ENCODE results near the gene NUCKS1. TPM values are rescaled to one million over a fixed set of nuclear protein-coding genes. Genes with fewer than 3 reads are reported as not detected.
A peak's percentile ranks its signal among the peaks of the same experiment; 100 is the strongest.
"Not testable (repeated sequence)": the region's sequence is repeated elsewhere in the genome, so short reads cannot be mapped to it uniquely, and the experiment has no call there.

Gene NUCKS1
- total RNA-seq, 1 donor from 2014 or later = 180 TPM

- H3K4me1 Mint-ChIP-seq (ENCODE audit: low read depth) = peaks cover 45% of the 10 kb centered on the region
- no peaks in the 10 kb centered on the region for H3K27me3 Mint-ChIP-seq (ENCODE audit: low read depth)
- H3K9me3 Mint-ChIP-seq = no peaks in the 10 kb centered on the region
- DNase-seq (ENCODE audit: low spot score) = no peak
- no peak overlapping the region for H3K4me3 Mint-ChIP-seq (ENCODE audit: low read depth)
- intact Hi-C loops (cut with micrococcal nuclease) = no loop called here
- no peak overlapping the region for H3K27ac Mint-ChIP-seq
- H3K36me3 Mint-ChIP-seq (ENCODE audit: low read depth) = peaks cover 53% of the 10 kb centered on the region
These were observed 6.0 kb downstream of the NUCKS1 start for GRCh38 chr1:205743977-205744376.

- no peaks in the 10 kb centered on the region for H3K27me3 Mint-ChIP-seq (ENCODE audit: low read depth)
- intact Hi-C loops (cut with micrococcal nuclease) = no loop called here
- no peak overlapping the region for H3K4me3 Mint-ChIP-seq (ENCODE audit: low read depth)
- peaks cover 34% of the 10 kb centered on the region for H3K4me1 Mint-ChIP-seq (ENCODE audit: low read depth)
- H3K27ac Mint-ChIP-seq = no peak overlapping the region
- H3K36me3 Mint-ChIP-seq (ENCODE audit: low read depth) = peaks cover 46% of the 10 kb centered on the region
- H3K9me3 Mint-ChIP-seq = no peaks in the 10 kb centered on the region
- no peak for DNase-seq (ENCODE audit: low spot score)
These were observed 8.3 kb downstream of the NUCKS1 start for GRCh38 chr1:205741681-205742080.

- DNase-seq (ENCODE audit: low spot score) = no peak
- no peaks in the 10 kb centered on the region for H3K27me3 Mint-ChIP-seq (ENCODE audit: low read depth)
- no peaks in the 10 kb centered on the region for H3K9me3 Mint-ChIP-seq
- intact Hi-C loops (cut with micrococcal nuclease) = no loop called here
- H3K36me3 Mint-ChIP-seq (ENCODE audit: low read depth) = peaks cover 45% of the 10 kb centered on the region
- peaks cover 27% of the 10 kb centered on the region for H3K4me1 Mint-ChIP-seq (ENCODE audit: low read depth)
- H3K4me3 Mint-ChIP-seq (ENCODE audit: low read depth) = no peak overlapping the region
- peak overlapping the region; percentile 35 for H3K27ac Mint-ChIP-seq
These were observed 10.4 kb downstream of the NUCKS1 start for GRCh38 chr1:205739348-205740160.

GRCh38 chr1:205735218-205735617, 14.8 kb downstream of the NUCKS1 start:
- peaks cover 35% of the 10 kb centered on the region for H3K4me1 Mint-ChIP-seq (ENCODE audit: low read depth)
- H3K36me3 Mint-ChIP-seq (ENCODE audit: low read depth) = peaks cover 63% of the 10 kb centered on the region
- no peak overlapping the region for H3K4me3 Mint-ChIP-seq (ENCODE audit: low read depth)
- intact Hi-C loops (cut with micrococcal nuclease) = no loop called here
- no peak overlapping the region for H3K27ac Mint-ChIP-seq
- no peaks in the 10 kb centered on the region for H3K27me3 Mint-ChIP-seq (ENCODE audit: low read depth)
- no peaks in the 10 kb centered on the region for H3K9me3 Mint-ChIP-seq
- no peak for DNase-seq (ENCODE audit: low spot score)

- H3K9me3 Mint-ChIP-seq = no peaks in the 10 kb centered on the region
- H3K36me3 Mint-ChIP-seq (ENCODE audit: low read depth) = peaks cover 54% of the 10 kb centered on the region
- intact Hi-C loops (cut with micrococcal nuclease) = no loop called here
- no peak overlapping the region for H3K4me3 Mint-ChIP-seq (ENCODE audit: low read depth)
- H3K27me3 Mint-ChIP-seq (ENCODE audit: low read depth) = no peaks in the 10 kb centered on the region
- peak overlapping the region; percentile 44 for H3K27ac Mint-ChIP-seq
- peaks cover 31% of the 10 kb centered on the region for H3K4me1 Mint-ChIP-seq (ENCODE audit: low read depth)
- no peak for DNase-seq (ENCODE audit: low spot score)
These were observed 16.4 kb downstream of the NUCKS1 start for GRCh38 chr1:205733438-205734175.

GRCh38 chr1:205729945-205730610, 19.9 kb downstream of the NUCKS1 start:
- no peak for DNase-seq (ENCODE audit: low spot score)
- no peak overlapping the region for H3K4me3 Mint-ChIP-seq (ENCODE audit: low read depth)
- H3K27me3 Mint-ChIP-seq (ENCODE audit: low read depth) = no peaks in the 10 kb centered on the region
- peaks cover 55% of the 10 kb centered on the region for H3K36me3 Mint-ChIP-seq (ENCODE audit: low read depth)
- peaks cover 27% of the 10 kb centered on the region for H3K4me1 Mint-ChIP-seq (ENCODE audit: low read depth)
- intact Hi-C loops (cut with micrococcal nuclease) = no loop called here
- no peak overlapping the region for H3K27ac Mint-ChIP-seq
- no peaks in the 10 kb centered on the region for H3K9me3 Mint-ChIP-seq

GRCh38 chr1:205726619-205727125, 23.3 kb downstream of the NUCKS1 start:
- no peak overlapping the region for H3K4me3 Mint-ChIP-seq (ENCODE audit: low read depth)
- H3K36me3 Mint-ChIP-seq (ENCODE audit: low read depth) = peaks cover 63% of the 10 kb centered on the region
- peaks cover 26% of the 10 kb centered on the region for H3K4me1 Mint-ChIP-seq (ENCODE audit: low read depth)
- intact Hi-C loops (cut with micrococcal nuclease) = no loop called here
- H3K27ac Mint-ChIP-seq = no peak overlapping the region
- no peaks in the 10 kb centered on the region for H3K27me3 Mint-ChIP-seq (ENCODE audit: low read depth)
- no peak for DNase-seq (ENCODE audit: low spot score)
- no peaks in the 10 kb centered on the region for H3K9me3 Mint-ChIP-seq

- no peak overlapping the region for H3K4me3 Mint-ChIP-seq (ENCODE audit: low read depth)
- H3K4me1 Mint-ChIP-seq (ENCODE audit: low read depth) = peaks cover 22% of the 10 kb centered on the region
- no peaks in the 10 kb centered on the region for H3K9me3 Mint-ChIP-seq
- no peak overlapping the region for H3K27ac Mint-ChIP-seq
- peaks cover 63% of the 10 kb centered on the region for H3K36me3 Mint-ChIP-seq (ENCODE audit: low read depth)
- intact Hi-C loops (cut with micrococcal nuclease) = no loop called here
- no peak for DNase-seq (ENCODE audit: low spot score)
- H3K27me3 Mint-ChIP-seq (ENCODE audit: low read depth) = no peaks in the 10 kb centered on the region
These were observed 24.5 kb downstream of the NUCKS1 start for GRCh38 chr1:205725514-205725913.

GRCh38 chr1:205720740-205721139, 29.2 kb downstream of the NUCKS1 start:
- H3K4me3 Mint-ChIP-seq (ENCODE audit: low read depth); H3K27ac Mint-ChIP-seq; H3K27me3 Mint-ChIP-seq (ENCODE audit: low read depth); H3K9me3 Mint-ChIP-seq; DNase-seq (ENCODE audit: low spot score); intact Hi-C loops (cut with micrococcal nuclease): not testable (repeated sequence)
- Mint-ChIP-seq H3K36me3 (ENCODE audit: low read depth) (peaks cover 80% of the 10 kb centered on the region), H3K4me1 (ENCODE audit: low read depth) (peaks cover 34% of the 10 kb centered on the region)

GRCh38 chr1:205719762-205720161, 30.2 kb downstream of the NUCKS1 start:
- Mint-ChIP-seq H3K4me1 (ENCODE audit: low read depth) (peaks cover 32% of the 10 kb centered on the region), H3K9me3 (no peaks in the 10 kb centered on the region), H3K36me3 (ENCODE audit: low read depth) (peaks cover 85% of the 10 kb centered on the region), H3K4me3 (ENCODE audit: low read depth) (peak overlapping the region; percentile 3), H3K27me3 (ENCODE audit: low read depth) (no peaks in the 10 kb centered on the region), H3K27ac (peak overlapping the region; percentile 89)
- intact Hi-C loops (cut with micrococcal nuclease) = loop anchor here (2.0 kb wide), 2 partner anchors 29 to 55 kb away; partner anchors contain the start of gene RAB29
- no peak for DNase-seq (ENCODE audit: low spot score)

GRCh38 chr1:205719015-205719414, 31.0 kb downstream of the NUCKS1 start:
- no peak for DNase-seq (ENCODE audit: low spot score)
- intact Hi-C loops (cut with micrococcal nuclease) = loop anchor here (2.0 kb wide), 2 partner anchors 30 to 56 kb away; partner anchors contain the start of gene RAB29
- Mint-ChIP-seq H3K4me1 (ENCODE audit: low read depth) (peaks cover 32% of the 10 kb centered on the region), H3K36me3 (ENCODE audit: low read depth) (peaks cover 88% of the 10 kb centered on the region), H3K4me3 (ENCODE audit: low read depth) (no peak overlapping the region), H3K9me3 (no peaks in the 10 kb centered on the region), H3K27me3 (ENCODE audit: low read depth) (no peaks in the 10 kb centered on the region), H3K27ac (peak overlapping the region; percentile 89)

- peaks cover 29% of the 10 kb centered on the region for H3K4me1 Mint-ChIP-seq (ENCODE audit: low read depth)
- intact Hi-C loops (cut with micrococcal nuclease) = no loop called here
- H3K27me3 Mint-ChIP-seq (ENCODE audit: low read depth) = no peaks in the 10 kb centered on the region
- H3K36me3 Mint-ChIP-seq (ENCODE audit: low read depth) = peaks cover 76% of the 10 kb centered on the region
- DNase-seq (ENCODE audit: low spot score) = no peak
- H3K9me3 Mint-ChIP-seq = no peaks in the 10 kb centered on the region
- no peak overlapping the region for H3K27ac Mint-ChIP-seq
- no peak overlapping the region for H3K4me3 Mint-ChIP-seq (ENCODE audit: low read depth)
These were observed 33.4 kb downstream of the NUCKS1 start for GRCh38 chr1:205716371-205717132.

All from activated T-helper 2 cell treated with anti-CD3 and anti-CD28 coated beads, Interferon-gamma antibody, Interleukin-2, Interleukin-4, amounts not matched to agents 10 μg/mL and 5 μg/mL and 100 μg/mL, durations not matched to agents 14 hours and 24 hours and 36 hours (primary cell).